NCI-H524 treated with DMSO at 0.1 percent for 48 hours (cell line): ENCODE results near the gene NDUFS6.

ENCODE experiments used
- DNase-seq: peaks from one replicate; lab custom pipeline; 2025; lab: John Stamatoyannopoulos, UW

NDUFS6 gene

GRCh38 chr5:1801222-1801966, at the start of gene NDUFS6:
Gene NDUFS6 (plus strand): TSS chr5:1801407. CDS start chr5:1801418, 11 bp downstream.
- DNase-seq, result peak; percentile 21

GRCh38 chr5:1751864-1752822, 49.1 kb upstream of the NDUFS6 start:
- no peak for DNase-seq

GRCh38 chr5:1752881-1753280, 48.3 kb upstream of the NDUFS6 start:
- no peak for DNase-seq

DNA sequence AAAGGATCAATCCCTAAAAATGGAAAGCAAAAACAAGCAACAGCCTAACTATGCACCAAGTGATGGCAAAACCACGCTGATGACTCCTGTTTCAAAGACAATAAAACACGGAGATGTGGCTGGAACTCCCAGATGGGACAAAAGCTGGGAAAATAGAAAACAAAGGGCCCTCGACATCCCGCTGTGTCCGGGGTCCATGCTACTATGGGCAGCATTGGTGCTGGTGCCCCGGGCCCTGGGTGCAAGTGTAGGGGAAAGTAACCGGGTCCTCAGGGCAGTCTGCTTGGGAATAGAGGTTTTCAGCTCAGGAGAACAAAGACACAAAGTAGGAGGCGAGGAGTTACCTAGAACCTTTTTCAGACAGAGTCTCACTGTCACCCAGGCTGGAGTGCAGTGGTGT, 47.7 kb upstream of the NDUFS6 start:
- no peak for DNase-seq

DNA sequence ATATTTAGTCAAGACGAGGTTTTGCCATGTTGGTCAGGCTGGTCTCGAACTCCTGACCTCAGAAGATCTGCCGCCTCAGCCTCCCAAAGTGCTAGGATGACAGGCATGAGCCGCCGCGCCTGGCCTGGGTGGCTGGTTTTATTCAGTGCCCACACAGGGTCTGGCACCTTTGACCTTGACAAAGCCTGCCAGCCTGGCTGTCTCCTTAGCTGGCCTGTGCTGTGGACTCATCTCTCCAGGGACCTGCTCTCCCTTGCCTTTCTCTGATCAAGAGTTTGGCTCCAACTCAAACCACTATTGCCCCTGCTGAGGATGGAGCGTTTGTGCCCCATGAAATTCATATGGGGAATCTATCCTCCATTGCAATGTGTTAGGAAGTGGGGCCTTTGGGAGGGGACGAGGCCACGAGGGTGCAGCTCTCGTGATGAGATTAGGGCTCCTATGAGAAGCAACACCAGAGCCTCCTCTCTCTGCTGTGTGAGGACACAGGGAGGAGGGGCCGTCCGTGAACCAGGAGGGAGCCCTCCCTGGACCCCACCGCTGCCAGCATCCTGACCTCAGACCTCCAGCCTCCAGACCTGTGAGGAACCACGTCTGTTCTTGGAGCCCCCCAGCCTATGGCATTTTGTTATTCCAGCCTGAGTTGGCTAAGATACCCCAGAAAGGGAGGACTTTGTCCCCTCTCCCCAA, 46.5 kb upstream of the NDUFS6 start:
- no peak for DNase-seq

- no peak for DNase-seq
These were observed 45.8 kb upstream of the NDUFS6 start for GRCh38 chr5:1755321-1755949.

DNA sequence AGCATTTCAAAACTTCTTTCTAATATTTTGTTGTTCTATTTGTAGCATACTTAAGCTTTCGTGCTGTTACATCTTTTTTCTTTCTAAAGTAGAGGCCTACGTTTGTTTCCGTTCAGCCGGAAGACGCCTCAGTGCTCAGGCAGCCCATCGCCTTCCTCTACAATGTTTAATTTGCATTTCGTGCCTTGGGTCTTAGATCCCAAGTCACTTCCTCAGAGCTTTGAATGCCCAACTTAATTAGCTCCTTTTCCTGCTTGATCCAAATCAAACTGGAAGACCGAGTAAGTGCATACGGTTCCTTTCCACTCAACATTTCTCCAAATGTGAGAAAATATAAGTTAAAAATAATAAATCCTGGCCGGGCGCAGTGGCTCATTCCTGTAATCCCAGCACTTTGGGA, 44.7 kb upstream of the NDUFS6 start:
- DNase-seq, result no peak

DNA sequence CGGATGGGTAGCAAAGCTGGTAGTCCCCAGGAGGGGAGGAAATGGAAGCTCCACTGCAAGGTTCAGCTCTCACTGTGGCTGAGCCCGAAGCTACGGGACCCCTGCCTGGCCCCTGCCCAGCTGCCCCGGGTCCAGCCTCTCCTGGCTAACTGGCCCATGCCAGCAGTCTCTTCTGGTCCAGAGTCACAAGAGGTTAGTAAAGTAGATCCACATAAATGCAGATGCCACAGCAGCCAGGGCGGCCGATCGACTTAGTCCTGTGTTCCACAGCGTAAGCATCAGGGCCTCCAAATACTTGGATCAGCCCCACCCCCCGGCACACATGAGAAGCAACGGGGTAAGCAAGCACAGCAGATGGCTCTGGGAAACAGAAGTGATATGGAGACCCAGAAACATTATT, 43.7 kb upstream of the NDUFS6 start:
- no peak for DNase-seq

DNA sequence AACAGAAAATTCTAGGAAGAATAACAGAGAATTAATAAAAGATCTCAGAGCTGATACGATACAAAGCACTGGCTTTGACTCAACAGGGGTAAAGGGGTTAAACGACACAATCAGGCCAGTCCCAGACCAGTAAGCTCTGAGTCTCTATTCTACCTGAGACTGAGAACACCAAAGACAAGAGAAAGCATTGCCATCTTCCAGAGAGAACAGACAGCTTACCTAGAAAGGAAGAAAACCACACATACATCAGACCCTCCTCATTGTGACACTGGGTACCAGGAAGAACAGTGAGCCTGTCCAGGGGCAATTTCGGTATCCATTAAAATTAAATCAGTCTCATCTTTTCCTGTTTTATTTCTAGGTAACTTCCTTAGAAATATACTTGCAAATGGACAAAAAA, 42.6 kb upstream of the NDUFS6 start:
- no peak for DNase-seq

- no peak for DNase-seq
These were observed 41.7 kb upstream of the NDUFS6 start for GRCh38 chr5:1759378-1759970.

- no peak for DNase-seq
These were observed 41.0 kb upstream of the NDUFS6 start for GRCh38 chr5:1760231-1760630.

DNA sequence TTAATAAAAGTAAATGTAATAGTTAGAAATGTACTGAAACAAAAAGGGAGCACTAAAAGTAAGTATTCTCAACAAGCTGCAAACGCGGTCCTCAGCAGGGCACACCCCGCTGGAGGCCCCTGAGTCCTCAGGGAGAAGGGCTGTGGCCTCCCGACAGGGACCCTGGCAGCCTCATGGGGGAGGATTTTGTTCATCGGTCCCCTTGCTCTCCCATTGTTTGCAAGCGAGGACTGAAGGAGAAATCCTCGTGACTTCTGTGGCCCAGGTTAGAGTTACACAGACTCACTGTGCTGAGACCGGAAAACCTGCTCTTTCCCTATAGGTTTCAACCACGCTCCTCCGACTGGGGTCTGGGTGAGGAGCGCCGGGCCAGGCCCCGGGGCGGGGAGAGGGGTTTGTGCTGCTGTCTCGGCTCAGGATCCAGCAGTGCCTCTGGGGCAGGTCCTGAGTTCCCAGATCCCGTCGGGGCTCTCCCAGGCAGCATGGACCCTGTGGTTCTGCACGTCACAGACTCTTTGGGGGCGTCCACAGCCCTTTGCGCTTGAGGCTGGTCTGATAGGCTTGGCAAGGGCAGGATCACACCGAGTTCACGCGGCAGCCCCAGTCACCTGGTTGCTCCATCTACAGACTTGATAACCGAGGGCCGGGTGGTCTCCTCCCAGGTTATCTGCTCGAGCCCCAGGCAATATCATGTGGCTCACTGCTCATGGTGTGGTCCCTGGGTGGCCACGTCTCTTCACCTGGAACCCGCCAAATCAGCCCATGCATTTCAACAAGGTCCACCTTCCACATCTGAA, 40.4 kb upstream of the NDUFS6 start:
- no peak for DNase-seq

DNA sequence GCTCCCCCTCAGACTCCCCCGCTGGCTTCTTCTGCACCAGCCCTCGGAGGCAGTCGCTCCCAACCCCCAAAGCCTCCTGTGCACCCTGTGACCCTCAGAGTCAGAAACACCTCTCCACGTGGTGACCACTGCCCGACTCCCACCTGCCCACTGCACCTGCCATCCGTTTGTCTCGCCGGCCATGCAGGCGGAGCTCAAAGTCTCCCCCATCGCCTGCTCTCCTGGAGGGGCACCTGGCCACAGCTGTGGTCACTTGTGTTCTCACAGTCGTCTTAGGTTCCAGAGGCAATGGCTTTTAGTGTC, 39.8 kb upstream of the NDUFS6 start:
- no peak for DNase-seq

- no peak for DNase-seq
These were observed 38.9 kb upstream of the NDUFS6 start for GRCh38 chr5:1762121-1762882.

DNA sequence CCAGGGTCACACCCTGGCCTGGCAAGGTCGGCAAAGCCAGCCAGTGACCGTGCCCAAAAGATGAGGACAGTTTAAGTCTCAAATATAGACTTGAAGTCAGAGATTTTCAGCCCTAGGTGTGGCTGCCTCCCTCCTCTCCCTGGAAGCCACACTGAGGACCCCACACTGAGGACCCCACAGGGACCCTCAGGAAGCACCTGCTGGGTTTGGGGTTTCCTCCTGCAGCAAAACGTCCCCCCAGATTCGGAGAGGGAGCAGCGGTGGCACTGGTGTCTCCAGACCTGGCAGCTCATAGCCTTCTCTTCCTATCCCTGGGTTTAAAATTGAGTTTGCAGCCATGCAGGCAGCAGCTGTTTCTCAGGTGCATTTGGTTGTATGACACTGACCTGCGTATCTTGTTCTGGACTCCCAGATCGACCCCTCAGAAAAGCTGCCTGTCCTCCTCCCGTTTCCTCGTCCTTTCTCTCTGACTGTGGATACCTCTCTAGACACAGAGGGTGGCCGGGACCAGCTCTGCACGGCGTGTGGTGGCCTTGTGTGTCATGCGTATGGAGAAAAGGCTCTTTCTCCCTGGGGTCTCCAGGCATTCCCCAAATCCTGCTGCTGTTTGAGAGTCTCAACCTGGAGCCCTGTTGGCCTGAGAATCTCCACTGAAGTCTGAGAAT, 38.2 kb upstream of the NDUFS6 start:
- DNase-seq, result no peak

GRCh38 chr5:1763548-1763911, 37.7 kb upstream of the NDUFS6 start:
- no peak for DNase-seq

DNA sequence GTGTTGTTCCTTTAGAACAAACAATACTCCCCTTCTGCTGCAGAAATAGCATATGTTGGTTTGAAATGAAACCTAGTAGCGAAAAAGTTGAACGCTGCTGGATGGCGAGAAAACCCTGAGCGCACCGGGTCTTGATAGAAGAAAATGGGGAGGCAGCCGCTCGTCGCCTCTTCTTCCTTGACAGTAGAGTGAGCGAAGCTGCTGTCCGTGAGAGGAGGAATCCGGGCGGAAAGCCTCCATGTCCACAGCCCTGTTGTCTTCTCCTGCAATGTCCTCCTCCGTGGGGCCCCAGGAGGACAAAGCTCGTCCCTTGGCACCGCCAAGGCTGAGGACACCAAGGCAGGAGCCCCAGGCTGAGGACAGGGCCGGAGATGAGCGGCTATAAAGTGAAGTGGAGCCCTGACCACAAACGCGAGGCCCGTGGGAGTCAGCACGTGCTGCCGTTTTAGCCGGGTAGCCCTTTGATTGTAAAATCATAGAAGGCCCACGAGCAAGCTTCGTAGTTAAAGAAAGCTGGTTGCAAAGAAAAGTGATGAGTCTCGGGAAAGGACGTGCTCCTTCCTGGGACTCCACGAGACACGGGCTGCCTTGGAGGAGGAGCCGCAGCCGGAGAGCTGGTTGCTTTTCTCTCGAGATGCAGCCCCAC, 37.1 kb upstream of the NDUFS6 start:
- DNase-seq, result no peak

GRCh38 chr5:1764606-1764960, 36.6 kb upstream of the NDUFS6 start:
- no peak for DNase-seq

- no peak for DNase-seq
These were observed 35.9 kb upstream of the NDUFS6 start for GRCh38 chr5:1765141-1765879.
